ENCODE results near the gene TMPRSS4. TPM values are rescaled to one million over a fixed set of nuclear protein-coding genes. Genes with fewer than 3 reads are reported as not detected.

The TMPRSS4 gene
- total and polyA plus RNA-seq, 3 donors from 2014 or later: 1.2 to 4.3 (median 1.3) TPM

DNA sequence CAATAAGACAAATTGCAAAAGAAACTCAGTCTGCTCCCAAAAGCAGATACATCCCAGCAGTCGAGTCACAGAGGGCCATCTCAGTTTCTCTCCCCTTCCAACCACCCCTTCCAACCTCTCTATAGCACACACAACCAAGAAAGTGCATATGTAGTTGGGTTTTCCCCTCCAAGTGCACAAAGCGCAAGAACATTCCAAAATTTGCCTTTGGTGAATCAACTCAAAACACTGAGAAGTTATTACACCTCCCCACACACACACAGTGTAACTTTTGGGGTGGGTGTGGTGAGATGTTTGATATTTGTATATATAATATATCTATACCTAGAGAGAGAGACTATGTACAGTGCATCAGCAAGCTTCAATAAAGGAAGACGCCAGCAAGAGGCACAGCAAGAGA, 86.0 kb downstream of the TMPRSS4 start:
- H3K9me3 ChIP-seq: no peaks in the 10 kb centered on the region
- WGBS, 2 donors: 91 to 93% methylated on average over 3 of the region's 3 CpGs
- DNase-seq: no peak
- H3K4me3 ChIP-seq: no peak overlapping the region
- no peaks in the 10 kb centered on the region for H3K4me1 ChIP-seq
- no peak for TF ChIP-seq POLR2A (IDR thresholded peaks at IDR 0.05)
- TF ChIP-seq, protein P1, sequence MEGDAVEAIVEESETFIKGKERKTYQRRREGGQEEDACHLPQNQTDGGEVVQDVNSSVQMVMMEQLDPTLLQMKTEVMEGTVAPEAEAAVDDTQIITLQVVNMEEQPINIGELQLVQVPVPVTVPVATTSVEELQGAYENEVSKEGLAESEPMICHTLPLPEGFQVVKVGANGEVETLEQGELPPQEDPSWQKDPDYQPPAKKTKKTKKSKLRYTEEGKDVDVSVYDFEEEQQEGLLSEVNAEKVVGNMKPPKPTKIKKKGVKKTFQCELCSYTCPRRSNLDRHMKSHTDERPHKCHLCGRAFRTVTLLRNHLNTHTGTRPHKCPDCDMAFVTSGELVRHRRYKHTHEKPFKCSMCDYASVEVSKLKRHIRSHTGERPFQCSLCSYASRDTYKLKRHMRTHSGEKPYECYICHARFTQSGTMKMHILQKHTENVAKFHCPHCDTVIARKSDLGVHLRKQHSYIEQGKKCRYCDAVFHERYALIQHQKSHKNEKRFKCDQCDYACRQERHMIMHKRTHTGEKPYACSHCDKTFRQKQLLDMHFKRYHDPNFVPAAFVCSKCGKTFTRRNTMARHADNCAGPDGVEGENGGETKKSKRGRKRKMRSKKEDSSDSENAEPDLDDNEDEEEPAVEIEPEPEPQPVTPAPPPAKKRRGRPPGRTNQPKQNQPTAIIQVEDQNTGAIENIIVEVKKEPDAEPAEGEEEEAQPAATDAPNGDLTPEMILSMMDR (IDR thresholded peaks at IDR 0.05): no peak
- no peaks in the 10 kb centered on the region for H3K36me3 ChIP-seq (ENCODE audit: low read depth, missing control alignments)
- no peak overlapping the region for H3K27ac ChIP-seq
- intact Hi-C loops (cut with DNase I; ENCODE audit: low total_unique reads): no loop called here
- H3K27me3 ChIP-seq: no peaks in the 10 kb centered on the region

DNA sequence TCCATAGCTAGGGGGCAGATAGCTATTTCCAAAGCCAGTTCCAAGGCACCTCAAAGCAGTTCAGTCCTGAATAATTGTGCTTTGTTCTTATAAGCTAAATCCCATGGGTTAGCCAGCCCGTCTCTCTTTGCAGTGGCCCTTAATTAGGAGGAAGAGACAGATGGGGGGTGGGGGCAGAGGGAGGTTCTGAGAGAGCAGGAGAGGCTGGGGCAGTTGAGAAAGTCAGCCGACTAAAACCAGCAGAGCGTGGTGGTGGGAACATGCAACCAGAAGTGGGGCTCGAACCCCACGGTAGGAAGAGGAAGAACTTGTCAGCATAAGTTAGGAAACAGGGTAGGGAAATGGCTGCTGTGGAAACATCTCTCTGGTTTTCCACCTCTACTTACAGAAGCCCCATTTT, 86.6 kb downstream of the TMPRSS4 start:
- Histone ChIP-seq H3K27me3 (no peaks in the 10 kb centered on the region), H3K4me3 (no peak overlapping the region), H3K4me1 (no peaks in the 10 kb centered on the region), H3K27ac (no peak overlapping the region), H3K9me3 (no peaks in the 10 kb centered on the region), H3K36me3 (ENCODE audit: low read depth, missing control alignments) (no peaks in the 10 kb centered on the region)
- TF ChIP-seq, protein P1 (IDR thresholded peaks at IDR 0.05): no peak
- TF ChIP-seq POLR2A (IDR thresholded peaks at IDR 0.05): no peak
- DNase-seq: no peak
- intact Hi-C loops (cut with DNase I; ENCODE audit: low total_unique reads): no loop called here
- WGBS, 2 donors: 80 to 87% methylated on average over 5 of the region's 5 CpGs

DNA sequence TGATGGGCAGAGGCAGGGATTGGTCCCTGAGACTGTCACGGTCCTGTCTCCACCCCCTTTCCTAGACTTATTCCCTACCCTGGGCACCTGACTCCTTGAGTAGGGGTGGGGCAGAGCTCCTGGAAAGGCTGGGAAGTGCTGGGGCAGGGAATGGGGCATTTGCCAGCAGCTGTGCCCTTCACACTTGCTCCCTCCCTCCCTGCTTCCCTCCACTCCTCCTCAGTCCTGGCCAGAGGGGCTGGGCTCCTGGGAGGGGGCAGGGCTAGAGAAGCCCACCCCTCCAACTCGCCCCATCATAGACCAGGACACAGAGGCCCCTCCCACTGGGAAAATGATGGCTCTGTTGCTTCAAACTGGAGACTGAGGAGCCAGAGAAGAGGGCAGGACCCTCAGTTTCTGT, 88.0 kb downstream of the TMPRSS4 start:
- H3K4me3 ChIP-seq: no peak overlapping the region
- no peak overlapping the region for H3K27ac ChIP-seq
- 79 to 89% methylated on average over 2 of the region's 2 CpGs for WGBS, 2 donors
- no peaks in the 10 kb centered on the region for H3K9me3 ChIP-seq
- DNase-seq: no peak
- TF ChIP-seq, protein P1 (IDR thresholded peaks at IDR 0.05): no peak
- TF ChIP-seq POLR2A (IDR thresholded peaks at IDR 0.05): no peak
- no peaks in the 10 kb centered on the region for H3K36me3 ChIP-seq (ENCODE audit: low read depth, missing control alignments)
- no peaks in the 10 kb centered on the region for H3K4me1 ChIP-seq
- H3K27me3 ChIP-seq: no peaks in the 10 kb centered on the region
- intact Hi-C loops (cut with DNase I; ENCODE audit: low total_unique reads): no loop called here

DNA sequence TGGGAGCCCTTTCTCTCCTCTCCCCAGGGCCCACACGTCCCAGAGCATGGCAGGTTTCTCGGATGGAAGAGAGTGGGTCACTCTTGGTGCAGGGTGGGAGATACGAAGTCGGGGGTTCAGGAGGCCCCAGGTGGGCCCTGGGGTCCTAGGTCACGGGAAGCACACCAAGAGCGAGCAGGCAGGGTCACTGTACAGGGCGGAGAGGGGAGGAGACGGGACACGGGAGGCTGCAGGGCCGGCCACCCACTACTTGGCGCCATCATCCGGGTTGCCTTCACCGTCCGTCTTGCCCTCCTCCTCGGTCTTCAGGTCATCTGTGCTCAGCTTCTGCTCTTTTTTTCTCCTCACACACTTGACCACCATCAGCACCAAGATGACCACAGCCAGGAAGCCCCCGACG, 89.8 kb downstream of the TMPRSS4 start:
- 75 to 95% methylated on average over 12 to 17 of the region's 17 CpGs for WGBS, 2 donors
- Histone ChIP-seq H3K27me3 (no peaks in the 10 kb centered on the region), H3K36me3 (ENCODE audit: low read depth, missing control alignments) (no peaks in the 10 kb centered on the region), H3K9me3 (no peaks in the 10 kb centered on the region), H3K27ac (no peak overlapping the region), H3K4me1 (no peaks in the 10 kb centered on the region), H3K4me3 (no peak overlapping the region)
- TF ChIP-seq POLR2A (IDR thresholded peaks at IDR 0.05): no peak
- TF ChIP-seq, protein P1 (IDR thresholded peaks at IDR 0.05): no peak
- intact Hi-C loops (cut with DNase I; ENCODE audit: low total_unique reads): no loop called here
- DNase-seq: no peak

DNA sequence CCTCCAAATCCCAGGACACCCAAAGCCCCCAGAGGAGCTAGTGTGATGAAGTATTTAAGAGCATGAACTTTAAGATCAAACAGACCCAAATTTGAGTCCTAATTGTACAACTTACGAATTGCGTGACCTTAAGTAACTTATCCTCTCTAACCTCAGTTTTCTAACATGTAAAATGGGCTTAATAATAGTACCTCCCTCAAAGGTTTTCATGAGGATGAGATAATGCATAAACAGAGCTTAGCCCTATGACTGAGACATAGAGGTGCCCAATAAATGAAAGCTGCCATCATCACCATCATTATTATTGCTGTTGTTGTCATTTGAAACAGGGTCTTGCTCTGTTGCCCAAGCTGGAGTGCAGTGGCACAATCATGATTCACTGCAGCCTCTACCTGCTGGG, 90.4 kb downstream of the TMPRSS4 start:
- Histone ChIP-seq H3K9me3 (no peaks in the 10 kb centered on the region), H3K4me3 (no peak overlapping the region), H3K4me1 (peaks cover 4% of the 10 kb centered on the region), H3K27me3 (no peaks in the 10 kb centered on the region), H3K27ac (no peak overlapping the region), H3K36me3 (ENCODE audit: low read depth, missing control alignments) (no peaks in the 10 kb centered on the region)
- WGBS, 2 donors: 97% methylated on average over 2 of the region's 2 CpGs
- intact Hi-C loops (cut with DNase I; ENCODE audit: low total_unique reads): no loop called here
- TF ChIP-seq, protein P1 (IDR thresholded peaks at IDR 0.05): no peak
- TF ChIP-seq POLR2A (IDR thresholded peaks at IDR 0.05): no peak
- no peak for DNase-seq

Measured in testis (tissue), 3 donors.